WTC11 (cell line): ENCODE measurements around the gene RAB39A. TPM values are rescaled to one million over a fixed set of nuclear protein-coding genes. Genes with fewer than 3 reads are reported as not detected.

Source experiments
- ATF2 ChIP-seq: sonication (generic); formaldehyde crosslinking; IDR thresholded peaks from 2 replicates; pipeline ENCODE4 v1.8.1; 2022; ENCODE audit warnings: low read depth, missing genetic modification reagents, borderline replicate concordance
- E2F4 ChIP-seq: sonication (generic); formaldehyde crosslinking; IDR thresholded peaks from 2 replicates; pipeline ENCODE4 v1.8.1; 2022; ENCODE audit warnings: low read depth, mild to moderate bottlenecking, moderate library complexity, missing genetic modification reagents, borderline replicate concordance
- ESRRA ChIP-seq: sonication (generic); formaldehyde crosslinking; IDR thresholded peaks from 2 replicates; pipeline ENCODE4 v1.8.1; 2022; ENCODE audit warnings: mild to moderate bottlenecking, missing genetic modification reagents, borderline replicate concordance
- FOXJ3 ChIP-seq: sonication (generic); formaldehyde crosslinking; IDR thresholded peaks from 2 replicates; pipeline ENCODE4 v1.9.0; 2021; ENCODE audit warnings: missing genetic modification reagents, mild to moderate bottlenecking, borderline replicate concordance
- FOXP4 ChIP-seq: sonication (generic); formaldehyde crosslinking; IDR thresholded peaks from 2 replicates; pipeline ENCODE4 v1.8.0; 2022; ENCODE audit warnings: mild to moderate bottlenecking, missing genetic modification reagents
- IRF2 ChIP-seq: sonication (generic); formaldehyde crosslinking; IDR thresholded peaks from 2 replicates; pipeline ENCODE4 v1.8.0; 2022; ENCODE audit warnings: low read depth, missing genetic modification reagents, borderline replicate concordance
- JAZF1 ChIP-seq: fragments of 250-450 bp; sonication (Bioruptor Pico); IDR thresholded peaks from 2 replicates; pipeline ENCODE4 v1.9.0; 2021; ENCODE audit warnings: moderate library complexity, mild to moderate bottlenecking, inconsistent platforms
- MYBL2 ChIP-seq: sonication (generic); formaldehyde crosslinking; IDR thresholded peaks from 2 replicates; pipeline ENCODE4 v1.8.1; 2023; ENCODE audit warnings: mild to moderate bottlenecking, moderate library complexity, missing genetic modification reagents
- NFATC4 ChIP-seq: fragments of 250-450 bp; sonication (Bioruptor Pico); IDR thresholded peaks from 2 replicates; pipeline ENCODE4 v1.9.0; 2021; ENCODE audit warnings: mild to moderate bottlenecking
- NFE2L1 ChIP-seq: sonication (generic); formaldehyde crosslinking; IDR thresholded peaks from 2 replicates; pipeline ENCODE4 v1.8.1; 2023; ENCODE audit warnings: missing genetic modification reagents
- NR2C2 ChIP-seq: sonication (generic); formaldehyde crosslinking; IDR thresholded peaks from 2 replicates; pipeline ENCODE4 v1.8.0; 2022; ENCODE audit warnings: mild to moderate bottlenecking, missing genetic modification reagents
- SMAD4 ChIP-seq: sonication (generic); formaldehyde crosslinking; IDR thresholded peaks from 2 replicates; pipeline ENCODE4 v1.8.0; 2022; ENCODE audit warnings: mild to moderate bottlenecking, missing genetic modification reagents
- ZNF263 ChIP-seq: sonication (generic); formaldehyde crosslinking; IDR thresholded peaks from 2 replicates; pipeline ENCODE4 v1.8.1; 2022; ENCODE audit warnings: low read depth, mild to moderate bottlenecking, moderate library complexity, missing genetic modification reagents
- ZNF281 ChIP-seq: sonication (generic); formaldehyde crosslinking; IDR thresholded peaks from 2 replicates; pipeline ENCODE4 v1.8.0; 2023; ENCODE audit warnings: mild to moderate bottlenecking, missing genetic modification reagents
- ZNF396 ChIP-seq: fragments of 250-450 bp; sonication (Bioruptor Pico); IDR thresholded peaks from 2 replicates; pipeline ENCODE4 v1.8.0; 2021; ENCODE audit warnings: mild to moderate bottlenecking, moderate library complexity, borderline replicate concordance
- ZNF423 ChIP-seq: fragments of 250-450 bp; sonication (Bioruptor Pico); IDR thresholded peaks from 2 replicates; pipeline ENCODE4 v2.1.2; 2022; ENCODE audit warnings: mild to moderate bottlenecking, moderate library complexity
- ZNF425 ChIP-seq: fragments of 250-450 bp; sonication (Bioruptor Pico); conservative IDR thresholded peaks from 2 replicates; pipeline ENCODE4 v1.9.0; 2021; ENCODE audit warnings: mild to moderate bottlenecking
- total RNA-seq: library from RNA; stranded (reverse); gene quantifications from 3 replicates; pipeline ENCODE4 v1.2.3, GENCODE V29; 2021
- TF ChIP-seq, protein P1 (sequence below): sonication (generic); formaldehyde crosslinking; conservative IDR thresholded peaks from 2 replicates; pipeline ENCODE4 v1.8.1; 2022; ENCODE audit warnings: mild to moderate bottlenecking, missing genetic modification reagents
- TF ChIP-seq, protein P2 (sequence below): sonication (generic); formaldehyde crosslinking; conservative IDR thresholded peaks from 2 replicates; pipeline ENCODE4 v1.8.1; 2023; ENCODE audit warnings: mild to moderate bottlenecking, low read depth, missing genetic modification reagents, moderate library complexity
- TF ChIP-seq, protein P3 (sequence below): fragments of 250-450 bp; sonication (Bioruptor Pico); IDR thresholded peaks from 2 replicates; pipeline ENCODE4 v1.9.0; 2021; ENCODE audit warnings: mild to moderate bottlenecking

Gene RAB39A
- total RNA-seq, 1 experiment from 2014 or later = 12.1 TPM

DNA sequence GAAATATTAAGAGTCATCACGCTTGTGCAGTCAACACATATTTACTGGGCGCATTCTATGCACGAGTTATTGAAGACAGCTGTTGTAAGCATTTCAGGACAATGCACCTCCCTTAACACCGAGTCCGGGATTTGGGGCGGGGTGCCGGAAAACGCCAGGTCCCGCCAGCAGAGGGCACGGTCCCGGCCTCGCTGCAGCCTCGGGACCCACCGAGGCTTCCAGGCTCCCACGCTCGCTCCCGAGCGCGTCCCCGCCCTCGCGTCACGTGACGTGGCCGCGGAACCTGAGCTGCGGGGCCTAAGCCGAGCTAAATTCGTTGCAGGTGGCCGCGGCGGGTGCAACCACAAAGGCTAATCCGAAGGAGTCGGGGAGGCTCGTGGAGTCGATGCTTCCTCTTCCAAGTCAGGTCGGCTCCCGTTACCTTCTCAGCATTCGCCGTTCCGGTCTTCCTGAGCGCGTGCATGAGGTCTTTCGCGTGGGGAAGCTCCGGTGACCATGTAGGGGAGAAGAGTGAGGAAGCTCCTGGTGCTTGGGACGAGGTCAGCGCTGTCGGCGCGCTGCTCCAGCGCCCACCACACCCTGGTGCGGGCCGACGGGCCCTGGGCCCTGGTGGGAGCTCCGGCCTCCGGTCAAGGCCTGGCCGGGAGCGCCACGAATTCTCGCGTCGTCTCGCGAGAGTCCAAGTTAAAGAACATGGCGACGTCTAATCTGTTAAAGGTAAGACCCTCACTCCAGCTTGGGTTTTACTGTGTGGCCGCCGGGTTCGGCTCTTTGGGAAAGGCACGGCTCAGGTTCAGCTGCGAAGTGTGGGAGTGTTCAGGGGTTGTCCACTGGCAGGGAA, 80.6 kb downstream of the RAB39A start, which contains the start of gene CUL5 (continued):
- TF ChIP-seq ZNF281 (CRISPR knock-in tag) (peak; percentile 56; the same call in 1 of the 2 replicates), MYBL2 (CRISPR knock-in tag) (0 out of 2 replicates have a peak, but pooled peaks have one; percentile 71), NFATC4 (CRISPR knock-in tag) (no peak), FOXP4 (CRISPR knock-in tag) (peak; percentile 73), ATF2 (CRISPR knock-in tag) (no peak), NFE2L1 (CRISPR knock-in tag) (0 out of 2 replicates have a peak, but pooled peaks have one; percentile 3), ZNF423 (CRISPR knock-in tag) (no peak), NR2C2 (CRISPR knock-in tag) (no peak), SMAD4 (CRISPR knock-in tag) (no peak), FOXJ3 (CRISPR knock-in tag) (no peak), ZNF425 (CRISPR knock-in tag) (no peak), E2F4 (CRISPR knock-in tag) (peak; percentile 65), ESRRA (CRISPR knock-in tag) (0 out of 2 replicates have a peak, but pooled peaks have one; percentile 41), JAZF1 (CRISPR knock-in tag) (no peak), IRF2 (no peak), ZNF396 (CRISPR knock-in tag) (no peak), ZNF263 (CRISPR knock-in tag) (0 out of 2 replicates have a peak, but pooled peaks have one; percentile 17)
- TF ChIP-seq, protein P1, sequence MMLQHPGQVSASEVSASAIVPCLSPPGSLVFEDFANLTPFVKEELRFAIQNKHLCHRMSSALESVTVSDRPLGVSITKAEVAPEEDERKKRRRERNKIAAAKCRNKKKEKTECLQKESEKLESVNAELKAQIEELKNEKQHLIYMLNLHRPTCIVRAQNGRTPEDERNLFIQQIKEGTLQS = no peak
- TF ChIP-seq, protein P2, sequence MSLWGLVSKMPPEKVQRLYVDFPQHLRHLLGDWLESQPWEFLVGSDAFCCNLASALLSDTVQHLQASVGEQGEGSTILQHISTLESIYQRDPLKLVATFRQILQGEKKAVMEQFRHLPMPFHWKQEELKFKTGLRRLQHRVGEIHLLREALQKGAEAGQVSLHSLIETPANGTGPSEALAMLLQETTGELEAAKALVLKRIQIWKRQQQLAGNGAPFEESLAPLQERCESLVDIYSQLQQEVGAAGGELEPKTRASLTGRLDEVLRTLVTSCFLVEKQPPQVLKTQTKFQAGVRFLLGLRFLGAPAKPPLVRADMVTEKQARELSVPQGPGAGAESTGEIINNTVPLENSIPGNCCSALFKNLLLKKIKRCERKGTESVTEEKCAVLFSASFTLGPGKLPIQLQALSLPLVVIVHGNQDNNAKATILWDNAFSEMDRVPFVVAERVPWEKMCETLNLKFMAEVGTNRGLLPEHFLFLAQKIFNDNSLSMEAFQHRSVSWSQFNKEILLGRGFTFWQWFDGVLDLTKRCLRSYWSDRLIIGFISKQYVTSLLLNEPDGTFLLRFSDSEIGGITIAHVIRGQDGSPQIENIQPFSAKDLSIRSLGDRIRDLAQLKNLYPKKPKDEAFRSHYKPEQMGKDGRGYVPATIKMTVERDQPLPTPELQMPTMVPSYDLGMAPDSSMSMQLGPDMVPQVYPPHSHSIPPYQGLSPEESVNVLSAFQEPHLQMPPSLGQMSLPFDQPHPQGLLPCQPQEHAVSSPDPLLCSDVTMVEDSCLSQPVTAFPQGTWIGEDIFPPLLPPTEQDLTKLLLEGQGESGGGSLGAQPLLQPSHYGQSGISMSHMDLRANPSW (CRISPR knock-in tag) = no peak
- TF ChIP-seq, protein P3, sequence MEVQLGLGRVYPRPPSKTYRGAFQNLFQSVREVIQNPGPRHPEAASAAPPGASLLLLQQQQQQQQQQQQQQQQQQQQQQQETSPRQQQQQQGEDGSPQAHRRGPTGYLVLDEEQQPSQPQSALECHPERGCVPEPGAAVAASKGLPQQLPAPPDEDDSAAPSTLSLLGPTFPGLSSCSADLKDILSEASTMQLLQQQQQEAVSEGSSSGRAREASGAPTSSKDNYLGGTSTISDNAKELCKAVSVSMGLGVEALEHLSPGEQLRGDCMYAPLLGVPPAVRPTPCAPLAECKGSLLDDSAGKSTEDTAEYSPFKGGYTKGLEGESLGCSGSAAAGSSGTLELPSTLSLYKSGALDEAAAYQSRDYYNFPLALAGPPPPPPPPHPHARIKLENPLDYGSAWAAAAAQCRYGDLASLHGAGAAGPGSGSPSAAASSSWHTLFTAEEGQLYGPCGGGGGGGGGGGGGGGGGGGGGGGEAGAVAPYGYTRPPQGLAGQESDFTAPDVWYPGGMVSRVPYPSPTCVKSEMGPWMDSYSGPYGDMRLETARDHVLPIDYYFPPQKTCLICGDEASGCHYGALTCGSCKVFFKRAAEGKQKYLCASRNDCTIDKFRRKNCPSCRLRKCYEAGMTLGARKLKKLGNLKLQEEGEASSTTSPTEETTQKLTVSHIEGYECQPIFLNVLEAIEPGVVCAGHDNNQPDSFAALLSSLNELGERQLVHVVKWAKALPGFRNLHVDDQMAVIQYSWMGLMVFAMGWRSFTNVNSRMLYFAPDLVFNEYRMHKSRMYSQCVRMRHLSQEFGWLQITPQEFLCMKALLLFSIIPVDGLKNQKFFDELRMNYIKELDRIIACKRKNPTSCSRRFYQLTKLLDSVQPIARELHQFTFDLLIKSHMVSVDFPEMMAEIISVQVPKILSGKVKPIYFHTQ (CRISPR knock-in tag) = no peak
